ENCODE measurements around the gene CD70.

DNA sequence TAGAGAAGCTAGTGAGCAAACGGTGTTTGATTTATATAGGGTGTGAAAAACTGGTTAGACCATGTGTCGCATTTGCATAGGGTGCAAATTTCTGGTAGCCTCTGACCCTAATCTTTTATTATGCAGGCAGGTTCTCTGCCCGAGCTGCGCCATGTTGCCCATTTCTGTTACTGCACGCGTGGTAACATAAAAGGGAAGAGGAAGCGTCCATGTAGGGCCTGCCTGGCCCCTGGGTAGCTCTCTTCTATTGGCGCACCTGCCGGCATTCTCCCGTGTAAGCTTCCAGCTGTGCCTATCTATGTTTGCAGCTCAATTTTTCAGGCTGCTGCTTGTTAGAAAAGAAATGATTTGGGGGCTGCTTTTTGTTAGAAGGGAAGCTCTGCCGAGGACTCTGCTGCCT is 14.0 kb upstream of the CD70 start:
- TF ChIP-seq RAD21 (IDR thresholded peaks at IDR 0.05 in 1 of 2, conservative IDR thresholded peaks at IDR 0.05 in 1 of 2; ENCODE audit: low read depth in 2 of 2, low read length in 2 of 2) (no peak), POLR2A (IDR thresholded peaks at IDR 0.05; ENCODE audit: control extremely low read depth in 1 of 2, low read depth in 2 of 2, low read length in 2 of 2) (no peak), TAF1 (IDR thresholded peaks at IDR 0.05; ENCODE audit: low read depth, low read length) (no peak), SP2 (IDR thresholded peaks at IDR 0.05; ENCODE audit: low read length) (no peak), ASH2L (IDR thresholded peaks at IDR 0.05; ENCODE audit: low read length) (no peak), EZH2 (IDR thresholded peaks at IDR 0.05; ENCODE audit: low read depth, low read length, severe bottlenecking) (no peak), POLR2AphosphoS5 (IDR thresholded peaks at IDR 0.05; ENCODE audit: low read depth, low read length) (no peak), BCL11A (IDR thresholded peaks at IDR 0.05; ENCODE audit: low read depth in 2 of 2, low read length in 2 of 2) (no peak)
- TF ChIP-seq, protein P1, sequence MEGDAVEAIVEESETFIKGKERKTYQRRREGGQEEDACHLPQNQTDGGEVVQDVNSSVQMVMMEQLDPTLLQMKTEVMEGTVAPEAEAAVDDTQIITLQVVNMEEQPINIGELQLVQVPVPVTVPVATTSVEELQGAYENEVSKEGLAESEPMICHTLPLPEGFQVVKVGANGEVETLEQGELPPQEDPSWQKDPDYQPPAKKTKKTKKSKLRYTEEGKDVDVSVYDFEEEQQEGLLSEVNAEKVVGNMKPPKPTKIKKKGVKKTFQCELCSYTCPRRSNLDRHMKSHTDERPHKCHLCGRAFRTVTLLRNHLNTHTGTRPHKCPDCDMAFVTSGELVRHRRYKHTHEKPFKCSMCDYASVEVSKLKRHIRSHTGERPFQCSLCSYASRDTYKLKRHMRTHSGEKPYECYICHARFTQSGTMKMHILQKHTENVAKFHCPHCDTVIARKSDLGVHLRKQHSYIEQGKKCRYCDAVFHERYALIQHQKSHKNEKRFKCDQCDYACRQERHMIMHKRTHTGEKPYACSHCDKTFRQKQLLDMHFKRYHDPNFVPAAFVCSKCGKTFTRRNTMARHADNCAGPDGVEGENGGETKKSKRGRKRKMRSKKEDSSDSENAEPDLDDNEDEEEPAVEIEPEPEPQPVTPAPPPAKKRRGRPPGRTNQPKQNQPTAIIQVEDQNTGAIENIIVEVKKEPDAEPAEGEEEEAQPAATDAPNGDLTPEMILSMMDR (IDR thresholded peaks at IDR 0.05; ENCODE audit: control extremely low read depth in 1 of 3, insufficient read depth in 1 of 3, low read depth in 1 of 3, low read length in 3 of 3): no peak
- TF ChIP-seq, protein P2, sequence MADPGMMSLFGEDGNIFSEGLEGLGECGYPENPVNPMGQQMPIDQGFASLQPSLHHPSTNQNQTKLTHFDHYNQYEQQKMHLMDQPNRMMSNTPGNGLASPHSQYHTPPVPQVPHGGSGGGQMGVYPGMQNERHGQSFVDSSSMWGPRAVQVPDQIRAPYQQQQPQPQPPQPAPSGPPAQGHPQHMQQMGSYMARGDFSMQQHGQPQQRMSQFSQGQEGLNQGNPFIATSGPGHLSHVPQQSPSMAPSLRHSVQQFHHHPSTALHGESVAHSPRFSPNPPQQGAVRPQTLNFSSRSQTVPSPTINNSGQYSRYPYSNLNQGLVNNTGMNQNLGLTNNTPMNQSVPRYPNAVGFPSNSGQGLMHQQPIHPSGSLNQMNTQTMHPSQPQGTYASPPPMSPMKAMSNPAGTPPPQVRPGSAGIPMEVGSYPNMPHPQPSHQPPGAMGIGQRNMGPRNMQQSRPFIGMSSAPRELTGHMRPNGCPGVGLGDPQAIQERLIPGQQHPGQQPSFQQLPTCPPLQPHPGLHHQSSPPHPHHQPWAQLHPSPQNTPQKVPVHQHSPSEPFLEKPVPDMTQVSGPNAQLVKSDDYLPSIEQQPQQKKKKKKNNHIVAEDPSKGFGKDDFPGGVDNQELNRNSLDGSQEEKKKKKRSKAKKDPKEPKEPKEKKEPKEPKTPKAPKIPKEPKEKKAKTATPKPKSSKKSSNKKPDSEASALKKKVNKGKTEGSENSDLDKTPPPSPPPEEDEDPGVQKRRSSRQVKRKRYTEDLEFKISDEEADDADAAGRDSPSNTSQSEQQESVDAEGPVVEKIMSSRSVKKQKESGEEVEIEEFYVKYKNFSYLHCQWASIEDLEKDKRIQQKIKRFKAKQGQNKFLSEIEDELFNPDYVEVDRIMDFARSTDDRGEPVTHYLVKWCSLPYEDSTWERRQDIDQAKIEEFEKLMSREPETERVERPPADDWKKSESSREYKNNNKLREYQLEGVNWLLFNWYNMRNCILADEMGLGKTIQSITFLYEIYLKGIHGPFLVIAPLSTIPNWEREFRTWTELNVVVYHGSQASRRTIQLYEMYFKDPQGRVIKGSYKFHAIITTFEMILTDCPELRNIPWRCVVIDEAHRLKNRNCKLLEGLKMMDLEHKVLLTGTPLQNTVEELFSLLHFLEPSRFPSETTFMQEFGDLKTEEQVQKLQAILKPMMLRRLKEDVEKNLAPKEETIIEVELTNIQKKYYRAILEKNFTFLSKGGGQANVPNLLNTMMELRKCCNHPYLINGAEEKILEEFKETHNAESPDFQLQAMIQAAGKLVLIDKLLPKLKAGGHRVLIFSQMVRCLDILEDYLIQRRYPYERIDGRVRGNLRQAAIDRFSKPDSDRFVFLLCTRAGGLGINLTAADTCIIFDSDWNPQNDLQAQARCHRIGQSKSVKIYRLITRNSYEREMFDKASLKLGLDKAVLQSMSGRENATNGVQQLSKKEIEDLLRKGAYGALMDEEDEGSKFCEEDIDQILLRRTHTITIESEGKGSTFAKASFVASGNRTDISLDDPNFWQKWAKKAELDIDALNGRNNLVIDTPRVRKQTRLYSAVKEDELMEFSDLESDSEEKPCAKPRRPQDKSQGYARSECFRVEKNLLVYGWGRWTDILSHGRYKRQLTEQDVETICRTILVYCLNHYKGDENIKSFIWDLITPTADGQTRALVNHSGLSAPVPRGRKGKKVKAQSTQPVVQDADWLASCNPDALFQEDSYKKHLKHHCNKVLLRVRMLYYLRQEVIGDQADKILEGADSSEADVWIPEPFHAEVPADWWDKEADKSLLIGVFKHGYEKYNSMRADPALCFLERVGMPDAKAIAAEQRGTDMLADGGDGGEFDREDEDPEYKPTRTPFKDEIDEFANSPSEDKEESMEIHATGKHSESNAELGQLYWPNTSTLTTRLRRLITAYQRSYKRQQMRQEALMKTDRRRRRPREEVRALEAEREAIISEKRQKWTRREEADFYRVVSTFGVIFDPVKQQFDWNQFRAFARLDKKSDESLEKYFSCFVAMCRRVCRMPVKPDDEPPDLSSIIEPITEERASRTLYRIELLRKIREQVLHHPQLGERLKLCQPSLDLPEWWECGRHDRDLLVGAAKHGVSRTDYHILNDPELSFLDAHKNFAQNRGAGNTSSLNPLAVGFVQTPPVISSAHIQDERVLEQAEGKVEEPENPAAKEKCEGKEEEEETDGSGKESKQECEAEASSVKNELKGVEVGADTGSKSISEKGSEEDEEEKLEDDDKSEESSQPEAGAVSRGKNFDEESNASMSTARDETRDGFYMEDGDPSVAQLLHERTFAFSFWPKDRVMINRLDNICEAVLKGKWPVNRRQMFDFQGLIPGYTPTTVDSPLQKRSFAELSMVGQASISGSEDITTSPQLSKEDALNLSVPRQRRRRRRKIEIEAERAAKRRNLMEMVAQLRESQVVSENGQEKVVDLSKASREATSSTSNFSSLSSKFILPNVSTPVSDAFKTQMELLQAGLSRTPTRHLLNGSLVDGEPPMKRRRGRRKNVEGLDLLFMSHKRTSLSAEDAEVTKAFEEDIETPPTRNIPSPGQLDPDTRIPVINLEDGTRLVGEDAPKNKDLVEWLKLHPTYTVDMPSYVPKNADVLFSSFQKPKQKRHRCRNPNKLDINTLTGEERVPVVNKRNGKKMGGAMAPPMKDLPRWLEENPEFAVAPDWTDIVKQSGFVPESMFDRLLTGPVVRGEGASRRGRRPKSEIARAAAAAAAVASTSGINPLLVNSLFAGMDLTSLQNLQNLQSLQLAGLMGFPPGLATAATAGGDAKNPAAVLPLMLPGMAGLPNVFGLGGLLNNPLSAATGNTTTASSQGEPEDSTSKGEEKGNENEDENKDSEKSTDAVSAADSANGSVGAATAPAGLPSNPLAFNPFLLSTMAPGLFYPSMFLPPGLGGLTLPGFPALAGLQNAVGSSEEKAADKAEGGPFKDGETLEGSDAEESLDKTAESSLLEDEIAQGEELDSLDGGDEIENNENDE (IDR thresholded peaks at IDR 0.05; ENCODE audit: insufficient replicate concordance, low read length): no peak
- TF ChIP-seq, protein P3, sequence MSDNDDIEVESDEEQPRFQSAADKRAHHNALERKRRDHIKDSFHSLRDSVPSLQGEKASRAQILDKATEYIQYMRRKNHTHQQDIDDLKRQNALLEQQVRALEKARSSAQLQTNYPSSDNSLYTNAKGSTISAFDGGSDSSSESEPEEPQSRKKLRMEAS (IDR thresholded peaks at IDR 0.05): no peak
